HT1080 (cell line): ENCODE results near the gene SLC13A3. TPM values are rescaled to one million over a fixed set of nuclear protein-coding genes. Genes with fewer than 3 reads are reported as not detected.

Source experiments
- DNase-seq: peaks from one replicate; pipeline ENCODE4 v3.0.0-alpha.2; 2015; ENCODE audit warnings: low read depth
- total RNA-seq: library from RNA; depleted of rRNA; stranded (reverse); fragments of >200 nt; shearing (Covaris generic); gene quantifications from 2 replicates; pipeline ENCODE4 v1.2.3, GENCODE V29; 2014

Gene SLC13A3
- total RNA-seq, 1 experiment from 2014 or later: not detected

- no peak for DNase-seq
These were observed 68.6 kb downstream of the SLC13A3 start for GRCh38 chr20:46582648-46583047.

GRCh38 chr20:46581391-46581790, 69.9 kb downstream of the SLC13A3 start:
- no peak for DNase-seq

DNA sequence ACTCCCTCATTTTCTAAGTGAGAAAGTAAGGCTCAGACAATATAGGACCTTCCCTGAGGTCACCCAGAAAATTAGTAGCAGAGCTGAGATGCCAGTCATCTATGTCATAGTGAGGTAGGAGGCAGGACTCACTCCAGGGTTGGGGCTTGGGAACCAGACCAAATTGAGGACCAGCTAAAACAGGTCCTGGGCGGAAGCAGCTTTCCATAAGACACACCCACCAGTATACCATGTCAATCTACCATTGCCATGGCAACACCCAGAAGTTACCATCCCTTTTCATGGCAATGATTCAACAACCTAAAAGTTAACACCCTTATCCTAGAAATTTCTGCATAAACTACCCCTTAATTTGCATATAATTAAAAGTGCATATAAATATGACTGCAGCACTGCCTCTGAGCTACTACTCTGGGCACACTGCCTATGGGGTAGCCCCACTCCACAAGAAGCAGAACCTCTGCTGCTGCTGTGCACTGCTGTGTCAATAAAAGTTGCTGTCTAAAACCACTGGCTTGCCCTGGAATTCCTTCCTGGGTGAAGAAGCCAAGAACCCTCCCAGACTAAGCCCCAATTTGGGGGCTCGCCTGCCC, 70.5 kb downstream of the SLC13A3 start:
- no peak for DNase-seq

DNA sequence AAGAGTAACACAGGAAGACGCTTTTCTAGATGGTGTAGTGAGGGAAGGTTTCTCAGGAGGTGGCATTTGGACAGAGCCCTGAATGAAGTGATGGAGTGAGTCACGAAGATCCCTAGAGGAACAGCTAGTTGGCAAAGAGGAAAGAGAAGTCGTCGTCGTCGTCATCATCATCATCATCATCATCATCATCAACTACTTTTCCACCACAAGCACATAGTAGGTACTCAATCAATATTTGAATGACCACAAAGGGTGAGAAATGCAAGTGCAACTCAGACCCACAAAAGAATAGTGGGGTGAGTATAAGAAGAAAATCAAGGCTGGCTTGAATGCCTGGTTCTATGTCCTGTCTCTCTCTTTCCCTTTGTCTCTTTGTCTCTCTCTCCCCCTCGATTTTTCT, 72.5 kb downstream of the SLC13A3 start:
- DNase-seq: no peak

DNA sequence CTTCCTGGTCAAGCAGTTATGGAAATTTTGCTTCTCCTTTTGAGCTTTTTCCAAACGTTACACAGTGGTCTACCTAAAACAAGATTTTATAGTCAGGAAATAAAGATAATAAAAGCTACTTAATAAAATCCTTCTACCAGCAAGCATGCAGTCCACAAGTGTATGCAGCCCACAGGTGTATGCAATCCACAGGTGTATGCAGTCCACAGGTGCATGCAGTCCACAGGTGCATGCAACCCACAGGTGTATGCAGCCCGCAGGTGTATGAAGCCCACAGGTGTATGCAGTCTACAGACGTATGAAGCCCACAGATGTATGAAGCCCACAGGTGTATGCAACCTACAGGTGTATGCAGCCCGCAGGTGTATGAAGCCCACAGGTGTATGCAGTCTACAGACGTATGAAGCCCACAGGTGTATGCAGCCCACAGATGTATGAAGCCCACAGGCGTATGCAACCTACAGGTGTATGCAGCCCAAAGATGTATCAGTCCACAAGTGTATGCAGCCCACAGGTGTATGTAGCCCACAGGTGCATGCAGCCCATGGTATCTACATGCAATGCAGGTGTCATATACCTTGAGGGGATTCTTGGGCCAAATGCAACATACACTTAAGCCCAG, 74.4 kb downstream of the SLC13A3 start:
- no peak for DNase-seq

DNA sequence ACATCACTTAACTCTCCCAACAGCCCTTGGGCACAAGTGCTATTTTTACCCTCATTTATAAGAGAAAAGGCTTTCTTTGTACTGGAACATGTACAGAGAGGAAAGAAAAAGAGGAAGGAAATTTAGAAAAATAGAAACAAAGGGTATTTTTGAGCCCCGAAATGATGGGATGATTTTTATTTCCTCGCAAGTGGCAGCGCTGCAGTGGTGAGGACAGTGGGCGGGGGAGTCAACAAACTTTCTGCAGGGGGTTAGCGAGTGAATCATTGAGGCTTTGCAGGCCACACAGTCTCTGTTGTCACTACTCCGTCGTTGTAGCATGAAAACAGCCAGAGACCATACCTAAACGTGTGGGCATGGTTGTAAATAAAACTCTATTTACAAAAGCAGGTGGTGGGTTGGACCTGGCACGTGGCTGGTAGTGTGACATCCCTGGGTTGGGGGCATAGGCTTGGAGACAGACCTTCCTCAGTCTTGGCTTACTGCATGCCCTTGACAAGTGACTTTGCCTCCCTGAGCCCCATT, 75.3 kb downstream of the SLC13A3 start:
- no peak for DNase-seq

DNA sequence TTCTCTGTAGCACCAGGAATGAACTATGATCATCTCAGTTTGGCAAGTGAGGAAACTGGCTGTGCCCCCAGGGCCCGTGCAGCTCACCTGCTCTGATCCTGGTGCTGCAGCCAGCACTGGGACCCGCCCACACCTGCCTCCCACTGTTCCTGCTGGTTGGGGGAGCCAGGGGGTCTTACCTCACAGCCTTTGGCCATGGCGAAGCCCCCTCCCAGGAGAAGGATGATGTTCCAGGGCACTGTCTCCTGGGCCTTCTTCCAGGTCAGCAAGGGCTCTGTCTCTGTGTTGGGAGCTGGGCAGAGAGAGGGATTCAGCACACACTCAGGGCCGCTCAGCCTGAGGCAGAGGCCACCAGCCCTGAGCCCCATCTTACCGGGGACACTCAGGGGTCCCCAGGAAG, 75.9 kb downstream of the SLC13A3 start:
- DNase-seq: no peak

DNA sequence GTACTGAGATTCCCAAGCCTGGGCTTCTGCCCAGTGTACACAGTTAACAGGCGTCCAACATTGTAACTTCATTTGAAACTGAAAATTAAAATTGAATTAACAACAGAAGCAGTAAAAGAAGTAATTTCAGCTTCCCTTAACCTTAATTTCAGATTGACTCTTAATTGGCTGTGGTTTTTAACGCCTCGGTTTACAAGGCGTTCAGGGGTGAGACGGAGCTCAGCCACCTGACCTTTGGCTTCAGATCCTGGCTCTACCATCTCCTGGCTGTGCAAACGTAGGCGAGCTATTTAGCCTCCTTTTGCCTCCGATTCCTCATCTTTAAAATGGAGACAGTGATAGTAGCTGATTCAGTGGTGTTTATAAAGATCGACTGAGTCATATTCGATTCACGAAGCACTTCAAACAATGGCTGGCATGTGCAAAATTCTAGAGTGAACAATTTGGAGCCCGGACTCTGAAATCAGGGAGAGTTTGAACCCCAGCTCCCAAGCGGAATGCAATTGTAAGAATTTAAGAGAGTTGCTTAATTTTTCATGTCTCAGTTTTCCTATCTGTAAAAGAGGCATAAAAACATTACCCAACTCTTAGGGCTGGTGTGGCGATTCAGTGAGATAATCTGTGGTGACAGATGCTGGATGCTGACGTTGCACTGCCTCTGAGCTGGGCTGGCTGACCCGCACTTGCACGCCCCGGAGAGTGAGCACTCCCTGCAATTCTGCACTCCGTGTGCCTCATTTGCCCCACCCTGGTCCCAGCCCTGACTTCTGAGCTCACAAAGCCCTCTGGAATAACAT, 77.3 kb downstream of the SLC13A3 start:
- DNase-seq: no peak

- no peak for DNase-seq
These were observed 78.0 kb downstream of the SLC13A3 start for GRCh38 chr20:46573234-46573633.

GRCh38 chr20:46572790-46573189, 78.5 kb downstream of the SLC13A3 start:
- no peak for DNase-seq

- DNase-seq: no peak
These were observed 79.1 kb downstream of the SLC13A3 start for GRCh38 chr20:46572153-46572552.

DNA sequence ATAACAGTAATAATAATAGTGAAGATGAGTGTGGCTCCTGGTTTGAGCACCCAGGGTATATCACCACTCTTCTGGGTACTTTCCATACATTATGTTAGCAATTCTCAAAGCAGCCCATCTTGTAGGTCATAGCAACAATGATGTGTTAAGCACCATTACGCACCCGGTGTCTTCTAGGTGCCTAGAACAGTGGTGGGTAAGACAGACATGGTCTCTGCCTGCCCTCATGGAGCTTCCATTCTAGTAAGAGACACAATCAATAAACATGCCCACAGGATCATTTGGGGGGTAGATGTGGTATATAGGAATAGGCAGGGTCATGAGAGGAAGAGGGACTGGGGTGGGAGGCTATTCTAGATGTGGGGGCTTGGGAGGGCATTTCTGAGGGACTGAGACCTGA, 79.8 kb downstream of the SLC13A3 start:
- DNase-seq: no peak

DNA sequence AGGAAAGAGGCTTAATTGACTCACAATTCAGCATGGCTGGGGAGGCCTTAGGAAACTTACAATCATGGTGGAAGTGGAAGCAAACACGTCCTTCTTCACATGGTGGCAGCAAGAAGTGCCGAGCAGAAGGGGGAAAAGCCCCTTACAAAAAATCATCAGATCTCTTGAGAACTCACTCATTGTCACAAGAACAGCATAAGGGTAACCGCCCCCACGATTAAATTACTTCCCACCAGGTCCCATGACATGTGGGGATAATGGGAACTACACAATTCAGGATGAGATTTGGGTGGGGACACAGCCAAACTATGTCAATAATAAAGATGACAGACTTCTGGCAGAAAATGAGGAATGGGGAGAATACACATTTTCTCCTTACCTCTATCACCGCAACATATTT, 80.3 kb downstream of the SLC13A3 start:
- no peak for DNase-seq

DNA sequence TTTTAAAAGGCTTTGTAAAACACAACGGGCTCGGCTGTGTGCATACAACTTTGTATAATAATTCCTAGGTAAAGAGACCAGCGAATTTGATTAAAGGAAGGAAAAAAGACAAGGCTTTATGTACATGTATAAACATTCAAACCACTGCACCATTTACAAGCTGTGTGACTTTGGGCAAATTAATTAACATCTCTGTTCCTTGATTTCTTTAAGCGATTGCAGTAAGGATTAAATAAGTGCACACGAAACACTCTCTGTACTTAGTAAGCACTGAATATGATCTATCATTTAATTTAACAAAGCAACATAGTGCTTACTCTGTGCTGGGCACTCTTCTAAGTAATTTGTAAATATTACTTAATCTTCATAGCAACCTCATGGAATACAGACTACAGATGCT, 81.3 kb downstream of the SLC13A3 start:
- no peak for DNase-seq

- DNase-seq: peak; percentile 58
These were observed 82.6 kb downstream of the SLC13A3 start for GRCh38 chr20:46568570-46569129.

DNA sequence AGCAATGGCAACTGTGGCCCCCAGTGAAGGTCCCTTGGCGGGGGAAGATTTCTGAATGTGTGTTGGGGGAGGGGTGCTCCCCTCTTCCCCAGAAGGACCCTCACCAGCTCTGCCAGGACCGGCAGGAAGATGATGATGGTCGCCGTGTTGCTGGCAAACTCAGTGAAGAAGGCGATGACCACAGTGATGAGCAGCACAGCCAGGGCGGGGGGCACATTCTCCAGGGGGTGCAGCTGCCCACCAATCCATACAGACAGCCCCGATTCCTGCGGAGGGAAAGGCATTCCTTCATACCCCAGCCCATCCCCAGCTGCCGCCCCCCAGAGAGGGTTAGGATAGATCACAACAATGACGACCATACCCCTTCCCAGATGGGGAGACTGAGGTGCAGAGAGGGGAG, 85.1 kb downstream of the SLC13A3 start:
- DNase-seq: no peak

- DNase-seq: no peak
These were observed 86.9 kb downstream of the SLC13A3 start for GRCh38 chr20:46564241-46564957.

DNA sequence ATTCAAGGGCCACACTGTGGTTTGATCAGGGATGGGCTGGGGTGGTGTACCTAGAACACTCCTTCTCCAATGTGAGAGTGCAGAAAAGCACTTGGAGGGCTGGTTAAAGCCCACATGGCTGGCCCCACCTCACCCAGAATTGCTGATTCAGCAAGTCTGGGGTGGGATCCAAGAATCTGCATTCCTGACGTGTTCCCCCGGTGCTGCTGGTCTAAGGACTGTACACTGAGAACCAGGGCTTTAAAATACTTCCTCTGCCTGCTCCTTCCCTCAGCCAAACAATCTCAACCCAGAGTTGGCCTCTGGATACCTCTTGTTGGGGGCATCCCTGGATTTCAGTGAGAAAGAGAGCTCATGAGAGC, 87.4 kb downstream of the SLC13A3 start:
- no peak for DNase-seq

DNA sequence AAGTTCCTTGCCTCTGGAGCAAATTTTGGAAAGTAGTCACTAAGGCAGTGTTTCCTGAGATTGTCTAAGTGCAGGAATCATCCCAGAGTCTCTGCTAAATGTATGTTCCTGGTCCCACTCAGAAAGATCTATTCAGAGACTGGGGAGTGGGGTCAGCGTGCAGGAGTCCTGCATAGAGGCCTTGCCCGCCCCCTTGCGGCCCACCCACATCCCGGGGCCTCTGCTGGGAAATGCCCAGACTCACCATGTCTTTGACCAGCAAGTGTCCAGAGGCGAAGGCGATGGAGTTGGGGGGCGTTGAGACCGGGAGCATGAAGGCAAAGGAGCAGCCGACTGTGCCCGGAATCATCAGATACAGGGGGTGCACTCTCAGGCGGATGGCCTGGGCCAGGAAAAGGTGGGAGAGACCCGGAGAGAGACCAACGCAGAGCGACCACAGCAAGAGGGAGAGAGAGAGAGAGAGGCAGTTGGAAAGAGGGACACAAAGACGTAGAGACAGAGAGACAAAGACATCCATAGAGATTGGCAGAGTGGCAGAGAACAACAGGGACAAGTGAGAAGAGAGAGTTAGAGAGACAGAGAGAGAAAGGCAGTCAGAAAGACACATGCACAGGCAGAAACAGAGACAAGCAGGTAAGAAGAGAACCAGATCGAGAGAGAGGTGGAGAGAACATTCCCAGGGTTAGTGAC, 87.9 kb downstream of the SLC13A3 start:
- DNase-seq: no peak

DNA sequence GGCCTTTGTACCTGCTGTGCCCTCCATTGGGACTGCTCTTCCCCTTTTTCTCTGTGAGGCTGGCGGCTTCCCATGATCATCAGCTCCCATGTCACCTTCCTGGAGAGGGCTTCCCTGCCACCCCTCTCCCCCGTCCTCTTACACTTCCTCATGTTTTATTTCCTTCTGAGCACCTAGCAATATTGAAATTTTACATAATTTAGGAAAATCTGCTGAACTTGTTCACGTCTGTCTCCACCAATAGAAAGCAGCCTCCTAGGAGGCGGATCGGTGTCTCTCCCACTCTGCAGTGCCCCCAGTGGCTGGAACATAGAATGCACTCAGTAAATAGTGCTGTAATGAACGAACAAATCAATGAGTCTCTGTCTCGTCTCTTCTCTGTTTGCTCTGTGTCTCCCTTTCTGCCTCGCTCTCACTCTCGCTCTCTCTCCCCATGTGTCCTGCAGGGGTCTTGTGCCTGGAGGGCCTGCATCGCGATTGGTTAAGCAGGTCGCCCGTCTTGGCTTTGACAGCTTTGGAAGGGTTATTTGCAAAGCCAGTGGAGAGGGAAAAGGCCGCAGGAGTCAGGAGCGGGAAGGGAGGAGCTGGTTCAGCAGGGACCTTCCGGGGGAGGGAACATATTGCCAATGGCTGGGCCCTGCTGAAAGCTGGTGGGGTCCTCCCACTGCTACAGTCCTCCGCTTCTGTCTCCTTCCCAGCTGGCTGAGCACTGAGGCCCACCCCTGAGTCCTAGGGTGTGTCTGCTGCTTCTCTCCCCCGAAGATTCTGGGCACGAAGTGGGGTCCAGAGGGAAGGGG, 88.7 kb downstream of the SLC13A3 start:
- DNase-seq: peak; percentile 36
